IPS-NIHi7 (cell line): ENCODE results near the gene NDUFA3.

Experiments
- DNase-seq: peaks from one replicate; pipeline ENCODE4 v3.0.0; 2012; ENCODE audit warnings: mixed read lengths; ENCODE audit errors: extremely low spot score

NDUFA3 gene

DNA sequence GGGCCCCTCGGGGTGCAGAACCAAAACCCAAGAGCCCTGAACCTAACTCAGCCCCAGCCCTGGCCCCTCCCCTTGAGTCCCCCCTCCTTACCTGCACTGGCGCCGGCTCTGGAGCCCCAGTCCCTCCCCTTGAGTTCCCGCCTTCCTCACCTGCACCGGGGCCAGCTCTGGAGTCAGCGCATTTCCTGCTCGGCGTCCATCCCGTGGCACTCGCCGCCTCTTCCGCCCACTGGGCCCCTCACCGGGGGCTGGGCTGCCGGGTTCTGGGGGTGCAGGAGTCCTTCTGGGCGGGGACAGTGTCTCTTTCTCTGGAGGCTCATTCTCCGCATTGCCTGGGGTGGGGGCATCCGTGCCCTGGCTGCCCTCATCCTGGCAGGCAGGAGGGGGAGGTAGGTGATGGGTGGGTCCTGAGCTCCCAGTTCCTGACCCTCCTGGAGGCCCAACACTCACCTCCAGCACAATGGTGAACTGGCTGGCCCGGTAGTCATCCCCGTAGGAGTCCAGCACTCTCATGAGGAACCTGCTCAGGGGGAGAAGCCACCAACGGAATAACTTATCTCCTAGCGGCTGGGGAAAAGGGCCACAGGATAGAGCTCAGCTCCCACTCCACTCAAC is 5.3 kb downstream of the NDUFA3 start:
- DNase-seq: no peak

DNA sequence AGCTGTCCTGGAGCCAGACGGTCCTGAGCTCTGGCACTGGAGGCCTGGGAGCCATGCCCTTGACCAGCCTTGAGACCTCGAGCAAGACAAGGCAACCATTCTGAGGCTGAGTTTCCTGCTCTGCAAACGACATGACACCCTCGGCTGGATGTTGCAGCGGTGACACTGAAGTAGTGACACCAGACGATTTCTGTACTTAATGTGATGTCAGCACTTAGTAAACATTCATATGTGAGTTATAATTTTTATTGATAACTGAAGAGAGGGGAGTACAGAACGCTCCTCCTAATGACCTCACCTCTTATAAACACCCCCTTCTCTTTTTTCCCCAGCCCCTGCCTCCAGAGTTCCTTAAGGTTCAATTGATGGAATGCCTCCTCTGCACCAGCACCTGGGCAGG is 5.8 kb downstream of the NDUFA3 start:
- no peak for DNase-seq

GRCh38 chr19:54109651-54110050 is 7.0 kb downstream of the NDUFA3 start:
- DNase-seq: no peak

DNA sequence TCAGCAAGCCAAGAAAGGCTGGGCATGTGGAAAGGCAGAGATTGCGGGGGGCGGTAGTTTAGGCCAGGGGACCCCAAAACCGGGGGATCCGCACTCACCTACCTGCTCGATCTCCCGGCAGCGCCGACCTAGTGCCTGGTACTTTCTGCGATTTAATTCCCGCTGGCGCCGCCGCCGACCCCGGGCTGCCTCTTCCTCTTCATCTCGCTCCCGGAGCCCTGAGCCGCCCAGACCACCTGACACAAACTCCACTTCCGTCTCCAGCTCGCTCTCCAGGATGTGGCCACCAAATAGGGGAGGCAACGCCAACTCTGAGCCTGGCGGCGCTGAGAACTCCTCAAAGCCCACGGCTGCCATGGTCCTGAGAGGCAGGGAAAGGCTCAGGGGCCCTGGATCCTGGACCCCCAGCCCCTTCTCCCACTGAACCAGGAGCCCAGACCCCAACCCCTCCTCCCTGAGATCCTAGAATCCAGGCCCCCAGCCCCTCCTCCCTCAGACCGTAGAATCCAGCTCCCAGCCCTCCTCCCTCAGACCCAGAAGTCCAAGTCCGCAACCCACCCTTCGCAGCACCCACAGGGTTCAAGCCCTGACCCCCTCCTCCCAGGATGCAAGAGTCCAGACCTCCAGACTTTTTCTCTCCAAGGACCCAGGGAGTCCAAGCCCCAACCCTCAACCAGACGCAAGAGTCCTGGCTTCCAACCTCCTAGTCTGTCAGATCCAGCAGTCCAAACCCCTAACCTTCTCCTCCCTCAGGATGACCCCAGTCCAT is 11.9 kb downstream of the NDUFA3 start:
- no peak for DNase-seq

GRCh38 chr19:54115109-54116063 is 12.7 kb downstream of the NDUFA3 start, which contains the start of the genes PRPF31 and TFPT:
TSS of gene PRPF31 (plus strand) at chr19:54115754. CDS start at chr19:54118279, 2,525 bp downstream.
TSS of gene TFPT (minus strand) at chr19:54115657. CDS start at chr19:54115269, 388 bp downstream.
- DNase-seq: peak; percentile 98

DNA sequence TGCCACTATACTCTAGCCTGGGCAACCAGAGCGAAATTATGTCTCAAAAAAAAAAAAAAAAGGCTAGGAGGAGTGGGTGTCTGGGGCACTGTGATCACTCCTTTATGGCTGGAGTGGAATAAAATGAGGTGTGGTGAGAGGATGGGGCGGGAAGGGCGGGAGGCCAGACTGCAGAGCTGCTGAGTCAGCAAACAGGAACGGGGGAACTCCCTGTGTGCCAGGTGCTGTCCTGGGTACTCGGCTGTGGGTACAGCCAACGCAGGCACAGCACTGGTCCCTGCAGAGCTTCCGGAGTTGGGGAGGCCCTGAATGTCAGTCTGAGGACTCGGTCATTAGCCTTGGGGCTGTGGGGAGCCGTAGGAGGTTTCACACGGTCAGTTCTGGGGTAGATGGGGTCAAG is 18.6 kb downstream of the NDUFA3 start:
- no peak for DNase-seq

GRCh38 chr19:54123682-54124081 is 21.0 kb downstream of the NDUFA3 start:
- no peak for DNase-seq

GRCh38 chr19:54124393-54124792 is 21.7 kb downstream of the NDUFA3 start:
- DNase-seq: no peak

- DNase-seq: no peak
Observed at GRCh38 chr19:54125713-54126112, 23.1 kb downstream of the NDUFA3 start.

GRCh38 chr19:54127688-54128440 is 25.2 kb downstream of the NDUFA3 start:
- DNase-seq: no peak

- no peak for DNase-seq
Observed at GRCh38 chr19:54128441-54128725, 25.7 kb downstream of the NDUFA3 start.

GRCh38 chr19:54128796-54129616 is 26.4 kb downstream of the NDUFA3 start:
- no peak for DNase-seq

- DNase-seq: no peak
Observed at GRCh38 chr19:54129617-54129996, 27.0 kb downstream of the NDUFA3 start.

GRCh38 chr19:54133312-54133956 is 30.8 kb downstream of the NDUFA3 start:
- DNase-seq: no peak

DNA sequence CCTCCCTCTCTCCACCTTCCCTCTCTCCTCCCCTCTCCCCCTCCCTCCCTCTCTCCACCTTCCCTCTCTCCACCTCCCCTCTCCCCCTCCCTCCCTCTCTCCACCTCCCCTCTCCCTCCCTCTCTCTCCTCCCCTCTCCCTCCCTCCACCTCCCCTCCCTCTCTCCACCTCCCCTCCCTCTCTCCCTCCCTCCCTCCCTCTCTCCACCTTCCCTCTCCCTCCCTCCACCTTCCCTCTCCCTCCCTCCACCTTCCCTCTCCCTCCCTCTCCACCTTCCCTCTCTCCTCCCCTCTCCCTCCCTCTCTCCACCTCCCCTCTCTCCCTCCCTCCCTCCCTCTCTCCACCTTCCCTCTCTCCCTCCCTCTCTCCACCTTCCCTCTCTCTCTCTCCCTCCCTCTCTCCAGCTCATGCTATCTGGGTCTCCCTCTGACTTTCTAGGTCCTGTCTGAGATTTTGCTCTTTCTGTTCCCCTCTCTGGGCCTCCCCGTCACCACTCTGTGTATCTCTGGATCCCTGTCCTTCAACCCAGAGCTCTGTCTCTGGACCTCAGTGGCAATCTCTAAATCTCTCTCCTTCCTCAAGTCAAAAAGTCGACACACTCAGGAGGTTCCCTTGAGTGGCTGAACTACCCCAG is 31.4 kb downstream of the NDUFA3 start:
- no peak for DNase-seq

GRCh38 chr19:54136086-54136863 is 33.6 kb downstream of the NDUFA3 start:
- peak; percentile 32 for DNase-seq

DNA sequence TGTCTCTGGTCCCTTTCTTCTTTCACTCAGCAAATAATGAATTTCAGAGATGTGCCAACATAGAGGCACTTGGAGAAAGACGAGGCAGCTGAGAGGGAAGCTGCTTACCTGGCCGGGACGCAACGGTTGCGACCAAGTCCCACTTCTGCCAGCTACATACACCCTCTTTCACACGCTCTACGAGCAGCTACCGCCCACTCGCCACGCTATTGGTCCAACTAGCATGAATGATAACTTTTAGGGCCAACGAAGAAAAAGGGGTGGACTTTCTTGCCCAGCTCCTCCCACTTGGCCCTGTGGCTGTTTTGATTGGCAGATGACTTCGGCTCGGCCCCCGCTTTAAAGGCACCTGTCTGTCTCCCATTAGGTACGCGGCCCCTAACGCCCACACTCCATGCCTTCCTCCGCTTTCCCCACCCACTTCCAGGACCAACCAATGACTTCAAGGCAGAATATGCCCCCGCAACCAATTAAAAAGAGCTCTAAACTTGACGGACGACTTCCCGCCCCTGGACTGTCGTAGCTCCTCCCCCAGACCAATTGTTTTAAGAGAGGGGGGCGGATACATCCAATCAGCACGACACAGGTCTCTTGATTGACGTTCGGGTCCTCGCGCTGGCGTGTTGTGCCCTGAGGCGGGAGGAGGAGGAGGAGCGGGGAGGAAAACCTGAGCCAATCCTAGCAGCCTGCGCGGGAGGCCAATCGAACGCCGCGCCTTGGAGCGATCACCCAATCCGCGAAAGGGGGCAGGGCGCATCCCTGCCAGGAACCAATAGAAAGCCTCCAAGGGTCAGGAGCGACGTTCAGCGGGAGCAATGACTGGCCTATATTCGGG is 34.4 kb downstream of the NDUFA3 start:
- DNase-seq: peak; percentile 98
